CD4-positive, alpha-beta T cell treated with Interleukin-17A for 1 hour (primary cell): Measurements from ENCODE around the gene RALGPS1.

Experiments used
- DNase-seq: peaks from one replicate; pipeline ENCODE4 v3.0.0-alpha.2; 2020

The RALGPS1 gene

GRCh38 chr9:126907058-126907457, 7.5 kb upstream of the RALGPS1 start:
- no peak for DNase-seq

GRCh38 chr9:126915281-126915816, 767 bp downstream of the RALGPS1 start:
- peak; percentile 62 for DNase-seq

GRCh38 chr9:126915846-126916543, 1.4 kb downstream of the RALGPS1 start:
- no peak for DNase-seq

GRCh38 chr9:126916909-126917308, 2.3 kb downstream of the RALGPS1 start:
- DNase-seq, result no peak

- no peak for DNase-seq
Observed at GRCh38 chr9:126919193-126919592, 4.6 kb downstream of the RALGPS1 start.

- DNase-seq, result no peak
Observed at GRCh38 chr9:126925876-126926275, 11.3 kb downstream of the RALGPS1 start.

GRCh38 chr9:126926364-126926763, 11.8 kb downstream of the RALGPS1 start:
- DNase-seq, result no peak

- no peak for DNase-seq
Observed at GRCh38 chr9:126927419-126927818, 12.8 kb downstream of the RALGPS1 start.

GRCh38 chr9:126932871-126933321, 18.3 kb downstream of the RALGPS1 start:
- DNase-seq, result no peak

GRCh38 chr9:126933334-126933980, 18.9 kb downstream of the RALGPS1 start:
- DNase-seq, result no peak

- DNase-seq, result no peak
Observed at GRCh38 chr9:126934441-126934840, 19.9 kb downstream of the RALGPS1 start.

GRCh38 chr9:126935630-126936029, 21.0 kb downstream of the RALGPS1 start:
- DNase-seq, result no peak

GRCh38 chr9:126937444-126937843, 22.9 kb downstream of the RALGPS1 start:
- no peak for DNase-seq

GRCh38 chr9:126938327-126938726, 23.7 kb downstream of the RALGPS1 start:
- no peak for DNase-seq

GRCh38 chr9:126939821-126940221, 25.2 kb downstream of the RALGPS1 start:
- DNase-seq, result no peak

GRCh38 chr9:126942399-126942798, 27.8 kb downstream of the RALGPS1 start:
- no peak for DNase-seq

- no peak for DNase-seq
Observed at GRCh38 chr9:126945682-126946081, 31.1 kb downstream of the RALGPS1 start.

- no peak for DNase-seq
Observed at GRCh38 chr9:126947529-126947928, 32.9 kb downstream of the RALGPS1 start.

- no peak for DNase-seq
Observed at GRCh38 chr9:126952205-126952977, 37.8 kb downstream of the RALGPS1 start.

GRCh38 chr9:126953041-126953809, 38.6 kb downstream of the RALGPS1 start:
- no peak for DNase-seq

- no peak for DNase-seq
Observed at GRCh38 chr9:126955811-126956210, 41.2 kb downstream of the RALGPS1 start.

GRCh38 chr9:126956917-126957686, 42.5 kb downstream of the RALGPS1 start:
- DNase-seq, result no peak
